ENCODE data around the gene AUTS2.

Gene AUTS2

GRCh38 chr7:70372768-70373515, 774.7 kb downstream of the AUTS2 start:
- FAIRE-seq (no peak), DNase-seq (ENCODE audit: insufficient read length) (no peak)
- no peak for TF ChIP-seq TAF1 (IDR thresholded peaks at IDR 0.05; ENCODE audit: borderline replicate concordance, low read depth, low read length)
- no peak for TF ChIP-seq POLR2A (IDR thresholded peaks at IDR 0.05; ENCODE audit: low read depth, low read length)
- TF ChIP-seq POLR2AphosphoS5 (IDR thresholded peaks at IDR 0.05; ENCODE audit: low read depth, low read length): no peak

GRCh38 chr7:70374772-70375533, 776.7 kb downstream of the AUTS2 start:
- DNase-seq (ENCODE audit: insufficient read length) (no peak), FAIRE-seq (no peak)
- TF ChIP-seq POLR2AphosphoS5 (IDR thresholded peaks at IDR 0.05; ENCODE audit: low read depth, low read length) (no peak), TAF1 (IDR thresholded peaks at IDR 0.05; ENCODE audit: borderline replicate concordance, low read depth, low read length) (no peak)

GRCh38 chr7:70376561-70377031, 778.3 kb downstream of the AUTS2 start:
- TF ChIP-seq TAF1 (IDR thresholded peaks at IDR 0.05; ENCODE audit: borderline replicate concordance, low read depth, low read length): no peak
- no peak for TF ChIP-seq POLR2AphosphoS5 (IDR thresholded peaks at IDR 0.05; ENCODE audit: low read depth, low read length)
- no peak for FAIRE-seq
- DNase-seq (ENCODE audit: insufficient read length): no peak

GRCh38 chr7:70377957-70378356, 779.7 kb downstream of the AUTS2 start:
- DNase-seq (ENCODE audit: insufficient read length): no peak
- TF ChIP-seq TAF1 (IDR thresholded peaks at IDR 0.05; ENCODE audit: borderline replicate concordance, low read depth, low read length) (no peak), POLR2AphosphoS5 (IDR thresholded peaks at IDR 0.05; ENCODE audit: low read depth, low read length) (no peak), POLR2A (IDR thresholded peaks at IDR 0.05; ENCODE audit: low read depth, low read length) (no peak)
- FAIRE-seq: no peak

- no peak for DNase-seq (ENCODE audit: insufficient read length)
- TF ChIP-seq POLR2AphosphoS5 (IDR thresholded peaks at IDR 0.05; ENCODE audit: low read depth, low read length) (no peak), POLR2A (IDR thresholded peaks at IDR 0.05; ENCODE audit: low read depth, low read length) (no peak), TAF1 (IDR thresholded peaks at IDR 0.05; ENCODE audit: borderline replicate concordance, low read depth, low read length) (no peak)
- no peak for FAIRE-seq
Observed at GRCh38 chr7:70379210-70379609, 780.9 kb downstream of the AUTS2 start.

GRCh38 chr7:70380421-70381015, 782.2 kb downstream of the AUTS2 start:
- TF ChIP-seq TAF1 (IDR thresholded peaks at IDR 0.05; ENCODE audit: borderline replicate concordance, low read depth, low read length) (no peak), POLR2AphosphoS5 (IDR thresholded peaks at IDR 0.05; ENCODE audit: low read depth, low read length) (no peak), POLR2A (IDR thresholded peaks at IDR 0.05; ENCODE audit: low read depth, low read length) (no peak)
- FAIRE-seq (no peak), DNase-seq (ENCODE audit: insufficient read length) (no peak)

- FAIRE-seq (no peak), DNase-seq (ENCODE audit: insufficient read length) (no peak)
- TF ChIP-seq POLR2A (IDR thresholded peaks at IDR 0.05; ENCODE audit: low read depth, low read length) (no peak), TAF1 (IDR thresholded peaks at IDR 0.05; ENCODE audit: borderline replicate concordance, low read depth, low read length) (no peak), POLR2AphosphoS5 (IDR thresholded peaks at IDR 0.05; ENCODE audit: low read depth, low read length) (no peak)
Observed at GRCh38 chr7:70383066-70383782, 784.9 kb downstream of the AUTS2 start.

- no peak for TF ChIP-seq POLR2AphosphoS5 (IDR thresholded peaks at IDR 0.05; ENCODE audit: low read depth, low read length)
- no peak for TF ChIP-seq TAF1 (IDR thresholded peaks at IDR 0.05; ENCODE audit: borderline replicate concordance, low read depth, low read length)
- no peak for TF ChIP-seq POLR2A (IDR thresholded peaks at IDR 0.05; ENCODE audit: low read depth, low read length)
- no peak for DNase-seq (ENCODE audit: insufficient read length)
- no peak for FAIRE-seq
Observed at GRCh38 chr7:70384024-70384423, 785.7 kb downstream of the AUTS2 start.

GRCh38 chr7:70384891-70385290, 786.6 kb downstream of the AUTS2 start:
- FAIRE-seq (no peak), DNase-seq (ENCODE audit: insufficient read length) (no peak)
- no peak for TF ChIP-seq POLR2A (IDR thresholded peaks at IDR 0.05; ENCODE audit: low read depth, low read length)
- no peak for TF ChIP-seq TAF1 (IDR thresholded peaks at IDR 0.05; ENCODE audit: borderline replicate concordance, low read depth, low read length)
- TF ChIP-seq POLR2AphosphoS5 (IDR thresholded peaks at IDR 0.05; ENCODE audit: low read depth, low read length): no peak

- TF ChIP-seq TAF1 (IDR thresholded peaks at IDR 0.05; ENCODE audit: borderline replicate concordance, low read depth, low read length) (no peak), POLR2A (IDR thresholded peaks at IDR 0.05; ENCODE audit: low read depth, low read length) (no peak), POLR2AphosphoS5 (IDR thresholded peaks at IDR 0.05; ENCODE audit: low read depth, low read length) (no peak)
- no peak for FAIRE-seq
Observed at GRCh38 chr7:70387217-70387616, 788.9 kb downstream of the AUTS2 start.

GRCh38 chr7:70389531-70390151, 791.4 kb downstream of the AUTS2 start:
- TF ChIP-seq POLR2A (IDR thresholded peaks at IDR 0.05; ENCODE audit: low read depth, low read length) (no peak), TAF1 (IDR thresholded peaks at IDR 0.05; ENCODE audit: borderline replicate concordance, low read depth, low read length) (no peak), POLR2AphosphoS5 (IDR thresholded peaks at IDR 0.05; ENCODE audit: low read depth, low read length) (no peak)
- FAIRE-seq (no peak), DNase-seq (ENCODE audit: insufficient read length) (no peak)

More at GRCh38 chr7:70387217-70387616, 788.9 kb downstream of the AUTS2 start:
- no peak for DNase-seq (ENCODE audit: insufficient read length)
